Fibroblast of villous mesenchyme (primary cell): ENCODE measurements around the gene E2F1. TPM values are rescaled to one million over a fixed set of nuclear protein-coding genes. Genes with fewer than 3 reads are reported as not detected.

ENCODE experiments used
- DNase-seq: peaks from one replicate; pipeline ENCODE4 v3.0.0-alpha.2; 2010; ENCODE audit warnings: low read depth
- H3K4me3 ChIP-seq: 2 replicates; pipeline ENCODE4 v1.5.1; 2011; ENCODE audit warnings: low read depth, mild to moderate bottlenecking, low read length
- CTCF ChIP-seq: IDR thresholded peaks from 2 replicates; pipeline ENCODE4 v1.5.1; 2012; ENCODE audit warnings: low read depth, mild to moderate bottlenecking, low read length; ENCODE audit not compliant: insufficient read depth
- total RNA-seq: library from RNA; depleted of rRNA; stranded (reverse); fragments of >200 nt; gene quantifications from 2 replicates; pipeline ENCODE4 v1.2.3, GENCODE V29; 2012

Gene E2F1
- total RNA-seq, 1 donor, result 7.3 TPM

GRCh38 chr20:33710681-33711445 is 24.7 kb upstream of the E2F1 start:
- no peak overlapping the region for H3K4me3 ChIP-seq
- no peak for TF ChIP-seq CTCF
- DNase-seq, result no peak

GRCh38 chr20:33709905-33710541 is 23.8 kb upstream of the E2F1 start:
- DNase-seq, result no peak
- TF ChIP-seq CTCF, result no peak
- H3K4me3 ChIP-seq, result no peak overlapping the region

- DNase-seq, result no peak
- TF ChIP-seq CTCF, result no peak
- H3K4me3 ChIP-seq, result no peak overlapping the region
Measured at GRCh38 chr20:33709398-33709797, 23.2 kb upstream of the E2F1 start.

DNA sequence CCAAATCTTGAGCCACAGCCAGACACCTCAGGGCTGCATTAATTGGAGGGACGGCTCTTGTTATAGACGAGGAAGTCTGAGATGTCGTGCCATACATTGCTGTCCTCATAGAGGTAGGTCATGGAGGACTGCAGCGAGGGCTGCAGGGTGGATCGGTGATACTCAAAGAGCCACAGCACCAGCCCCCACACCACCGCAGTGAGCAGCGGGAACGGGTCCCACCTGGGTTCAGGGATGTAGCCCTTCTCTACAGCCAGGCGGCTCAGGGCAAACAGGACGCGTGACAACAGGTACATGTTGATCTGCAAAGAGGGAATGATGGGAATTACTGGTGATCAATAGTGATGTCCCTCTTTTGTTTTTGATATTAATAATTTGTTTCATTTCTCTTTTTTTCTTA is 21.5 kb upstream of the E2F1 start:
- no peak overlapping the region for H3K4me3 ChIP-seq
- TF ChIP-seq CTCF, result no peak
- no peak for DNase-seq

DNA sequence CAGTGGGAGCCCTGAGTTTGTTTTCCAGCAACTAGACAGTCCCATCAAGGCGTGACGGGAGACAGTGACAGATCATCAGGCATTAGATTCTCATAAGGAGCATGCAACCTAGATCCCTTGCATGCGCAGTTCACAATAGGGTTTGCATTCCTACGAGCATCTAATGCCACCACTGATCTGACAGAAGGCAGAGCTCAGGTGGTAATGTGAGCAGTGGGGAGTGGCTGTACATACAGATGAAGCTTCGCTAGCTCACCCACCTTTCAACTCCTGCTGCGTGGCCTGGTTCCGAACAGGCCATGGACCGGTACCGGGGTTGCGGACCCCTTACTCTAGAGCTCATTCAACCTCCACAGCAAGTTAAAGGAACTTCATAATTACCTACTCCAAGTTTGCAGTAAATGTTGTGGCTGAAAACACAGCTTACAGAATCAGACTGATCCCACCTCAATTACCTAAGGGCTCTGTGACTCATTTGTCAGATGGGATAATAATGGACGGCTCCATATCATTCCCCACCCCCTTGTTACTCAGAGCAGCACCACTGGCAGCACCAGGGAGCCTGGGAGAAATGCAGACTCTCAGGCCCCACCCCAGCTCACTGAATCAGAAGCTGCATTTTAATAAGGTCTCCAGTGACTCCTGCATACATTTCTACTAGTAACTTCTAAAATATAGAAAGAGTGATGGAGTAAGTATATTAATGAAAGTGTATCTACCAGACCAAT is 18.2 kb upstream of the E2F1 start:
- DNase-seq, result no peak
- no peak overlapping the region for H3K4me3 ChIP-seq
- TF ChIP-seq CTCF, result no peak

DNA sequence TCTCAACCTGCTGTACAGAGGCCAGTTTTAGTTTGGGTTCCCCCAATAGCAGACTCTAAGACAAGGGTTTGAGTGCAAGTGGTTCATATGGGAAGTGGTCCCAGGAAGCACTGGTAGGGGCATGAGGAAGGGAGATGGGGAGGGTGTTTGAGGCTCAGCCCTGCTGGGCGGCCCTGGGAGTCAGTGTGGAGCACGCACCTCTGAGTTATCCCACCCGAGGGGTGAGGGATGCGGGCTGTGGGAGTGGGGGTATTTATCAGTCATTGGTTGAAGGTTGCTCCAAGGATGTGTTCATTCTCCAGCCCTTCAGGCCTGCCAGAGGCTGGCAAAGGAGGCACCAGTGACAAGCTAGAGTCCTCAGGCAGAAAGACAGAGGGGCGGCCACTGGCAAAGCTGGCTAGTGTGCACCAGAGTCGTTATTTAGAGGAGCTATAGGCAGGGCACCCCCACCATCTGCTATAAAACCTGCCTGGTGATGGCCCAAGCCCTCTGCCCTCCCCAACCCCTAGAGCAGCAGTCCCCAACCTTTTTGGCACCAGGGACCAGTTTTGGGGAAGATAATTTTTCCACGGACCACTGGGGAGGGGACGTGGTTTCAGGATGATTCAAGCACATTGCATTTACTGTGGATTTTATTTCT is 17.4 kb upstream of the E2F1 start:
- no peak for DNase-seq
- TF ChIP-seq CTCF, result no peak
- no peak overlapping the region for H3K4me3 ChIP-seq
